H1 (cell line): ENCODE data around the gene GMEB2. TPM values are rescaled to one million over a fixed set of nuclear protein-coding genes. Genes with fewer than 3 reads are reported as not detected.

Experiments
- CTCF ChIA-PET: fragments of 300-600 bp; sonication (Branson Sonifier 250); formaldehyde crosslinking; loops from one replicate; lab custom pipeline; 2021; ENCODE audit not compliant: partially characterized antibody; lab: Charles Lee
- POLR2A ChIA-PET: fragments of 300-600 bp; sonication (Branson Sonifier 250); formaldehyde crosslinking; loops from one replicate; lab custom pipeline; 2021; ENCODE audit warnings: inconsistent platforms; ENCODE audit not compliant: partially characterized antibody; lab: Charles Lee
- DNase-seq, 2 experiments: peaks; one replicate each; pipeline versions ENCODE4 v3.0.0 to v3.0.0-alpha.2; 2010 to 2022; ENCODE audit warnings: low spot score in 2 of 2, low read depth in 1 of 2, mixed read lengths in 1 of 2
- FAIRE-seq: peaks from 2 replicates; lab custom pipeline; 2011; peaks lifted over from hg19 to GRCh38; lab: Jason Lieb, UNC
- H2AFZ ChIP-seq: 2 replicates; pipeline ENCODE4 v1.8.1; 2012; ENCODE audit warnings: low read length, inconsistent platforms
- H2AK5ac ChIP-seq: 2 replicates; pipeline ENCODE4 v1.6.1; 2013; ENCODE audit warnings: low read depth, low read length
- H2BK120ac ChIP-seq: replicated peaks from 2 replicates; pipeline ENCODE3; 2013; ENCODE audit warnings: low read depth, low read length, inconsistent platforms
- H2BK12ac ChIP-seq: 2 replicates; pipeline ENCODE4 v1.6.1; 2013; ENCODE audit warnings: low read depth, low read length
- H2BK15ac ChIP-seq: 2 replicates; pipeline ENCODE4 v1.6.1; 2013; ENCODE audit warnings: low read length
- H2BK20ac ChIP-seq: 2 replicates; pipeline ENCODE4 v1.6.1; 2013; ENCODE audit warnings: low read length
- H2BK5ac ChIP-seq: 2 replicates; pipeline ENCODE4 v1.6.1; 2013; ENCODE audit warnings: low read depth, low read length
- H3K14ac ChIP-seq: 2 replicates; pipeline ENCODE4 v1.6.1; 2013; ENCODE audit warnings: inconsistent platforms; ENCODE audit not compliant: insufficient read length
- H3K18ac ChIP-seq: 2 replicates; pipeline ENCODE4 v1.6.1; 2013; ENCODE audit warnings: low read length; ENCODE audit errors: extremely low read depth
- H3K23ac ChIP-seq: 2 replicates; pipeline ENCODE4 v1.6.1; 2013; ENCODE audit warnings: inconsistent platforms; ENCODE audit not compliant: insufficient read length
- H3K23me2 ChIP-seq: 2 replicates; pipeline ENCODE4 v1.6.1; 2013; ENCODE audit warnings: low read depth, low read length
- H3K27ac ChIP-seq: 2 replicates; pipeline ENCODE4 v1.6.1; 2011; ENCODE audit warnings: low read depth, low read length, inconsistent platforms
- H3K27me3 ChIP-seq, 4 experiments: replicated peaks in 1 of 4; 1 replicate in 1 of 4; 2 replicates in 3 of 4; pipeline versions ENCODE4 v1.6.1 to v1.8.1; 2011 to 2013; ENCODE audit warnings: low read length in 3 of 4, mild to moderate bottlenecking in 3 of 4, inconsistent platforms in 2 of 4, mixed read lengths in 2 of 4, moderate library complexity in 1 of 4; ENCODE audit not compliant: control insufficient read depth in 3 of 4, insufficient read depth in 3 of 4; ENCODE audit errors: extremely low read depth in 1 of 4
- H3K36me3 ChIP-seq, 4 experiments: 2 replicates each; pipeline versions ENCODE4 v1.6.1 to v1.8.1; 2011 to 2013; ENCODE audit warnings: mild to moderate bottlenecking in 4 of 4, low read length in 3 of 4, moderate library complexity in 2 of 4, control low read depth in 1 of 4, inconsistent platforms in 1 of 4; ENCODE audit not compliant: insufficient read depth in 4 of 4, control insufficient read depth in 2 of 4
- H3K4ac ChIP-seq: replicated peaks from 2 replicates; pipeline ENCODE3; 2013; ENCODE audit warnings: low read length, low read depth, mixed read lengths, inconsistent platforms; ENCODE audit not compliant: insufficient read length
- H3K4me1 ChIP-seq, 4 experiments: replicated peaks in 1 of 4; 1 replicate in 1 of 4; 2 replicates in 3 of 4; pipeline versions ENCODE4 v1.6.1 to v1.8.1; 2011 to 2013; ENCODE audit warnings: low read length in 3 of 4, inconsistent platforms in 2 of 4, mixed read lengths in 1 of 4; ENCODE audit not compliant: insufficient read depth in 4 of 4, control insufficient read depth in 3 of 4
- H3K4me2 ChIP-seq, 2 experiments: 2 replicates each; pipeline versions ENCODE4 v1.6.1 to v1.8.1; 2011 to 2013; ENCODE audit warnings: low read depth in 2 of 2, low read length in 2 of 2, control low read depth in 1 of 2, inconsistent platforms in 1 of 2, mild to moderate bottlenecking in 1 of 2; ENCODE audit not compliant: insufficient read depth in 1 of 2
- H3K4me3 ChIP-seq, 4 experiments: fragments of 200-600, 300-600 bp in 1 of 4; sonication (generic), shearing (Covaris generic), sonication (Bioruptor Twin) in 1 of 4; 2 replicates each; pipeline versions ENCODE4 v1.5.1 to v1.8.1; 2011 to 2016; ENCODE audit warnings: low read length in 4 of 4, low read depth in 3 of 4, control low read depth in 2 of 4, inconsistent platforms in 2 of 4, mild to moderate bottlenecking in 2 of 4, mixed read lengths in 1 of 4, moderate library complexity in 1 of 4; ENCODE audit not compliant: insufficient read depth in 2 of 4; ENCODE audit errors: extremely low read depth in 1 of 4
- H3K56ac ChIP-seq: replicated peaks from 2 replicates; pipeline ENCODE3; 2013; ENCODE audit warnings: low read depth, mild to moderate bottlenecking, mixed read lengths, low read length, inconsistent platforms; ENCODE audit not compliant: insufficient read length
- H3K79me1 ChIP-seq: 2 replicates; pipeline ENCODE4 v1.6.1; 2013; ENCODE audit warnings: low read depth, low read length, control low read depth
- H3K79me2 ChIP-seq, 2 experiments: 2 replicates each; pipeline versions ENCODE4 v1.6.1 to v1.8.1; 2012 to 2013; ENCODE audit warnings: low read length in 2 of 2, mild to moderate bottlenecking in 2 of 2, inconsistent platforms in 1 of 2; ENCODE audit not compliant: insufficient read depth in 2 of 2, control insufficient read depth in 1 of 2
- H3K9ac ChIP-seq, 4 experiments: replicated peaks in 1 of 4; 1 replicate in 1 of 4; 2 replicates in 3 of 4; pipeline versions ENCODE4 v1.6.1 to v1.8.1; 2011 to 2013; ENCODE audit warnings: low read depth in 3 of 4, low read length in 3 of 4, control low read depth in 2 of 4, mild to moderate bottlenecking in 2 of 4, moderate library complexity in 2 of 4, inconsistent platforms in 1 of 4; ENCODE audit errors: extremely low read depth in 1 of 4
- H3K9me3 ChIP-seq, 2 experiments: 2 replicates each; pipeline versions ENCODE4 v1.6.1 to v1.8.1; 2012 to 2013; ENCODE audit warnings: mild to moderate bottlenecking in 2 of 2, moderate library complexity in 2 of 2, control low read depth in 1 of 2, inconsistent platforms in 1 of 2, low read depth in 1 of 2, low read length in 1 of 2, mixed read lengths in 1 of 2; ENCODE audit not compliant: insufficient read depth in 2 of 2
- H4K20me1 ChIP-seq, 2 experiments: replicated peaks in 1 of 2; 2 replicates each; pipeline versions ENCODE3 to v1.8.1; 2011 to 2013; ENCODE audit warnings: inconsistent platforms in 2 of 2, low read length in 2 of 2, mild to moderate bottlenecking in 1 of 2; ENCODE audit not compliant: insufficient read depth in 2 of 2, control insufficient read depth in 1 of 2
- H4K5ac ChIP-seq: 2 replicates; pipeline ENCODE4 v1.6.1; 2013; ENCODE audit warnings: low read length, low read depth, mixed read lengths, inconsistent platforms; ENCODE audit not compliant: insufficient read length
- H4K8ac ChIP-seq: 2 replicates; pipeline ENCODE4 v1.8.0; 2013; ENCODE audit warnings: mild to moderate bottlenecking, moderate library complexity, low read length, inconsistent platforms; ENCODE audit not compliant: insufficient read depth; ENCODE audit errors: extremely low read depth
- H4K91ac ChIP-seq: replicated peaks from 2 replicates; pipeline ENCODE3; 2013; ENCODE audit warnings: low read length, mixed read lengths, inconsistent platforms; ENCODE audit not compliant: insufficient read length
- BRCA1 ChIP-seq: IDR thresholded peaks from 2 replicates; pipeline ENCODE4 v1.6.1; 2012; ENCODE audit warnings: low read depth, low read length, improper control_type of control experiment
- CTBP2 ChIP-seq: IDR thresholded peaks from 2 replicates; pipeline ENCODE4 v1.7.0; 2011; ENCODE audit warnings: borderline replicate concordance, mild to moderate bottlenecking, moderate library complexity, mixed read lengths, low read length; ENCODE audit not compliant: insufficient read depth, insufficient read length
- EZH2 ChIP-seq: fragments of 200-600 bp; sonication (generic); IDR thresholded peaks from 2 replicates; pipeline ENCODE4 v1.7.1; 2012; ENCODE audit warnings: low read depth, mild to moderate bottlenecking, moderate library complexity, low read length, inconsistent platforms; ENCODE audit not compliant: severe bottlenecking
- JUND ChIP-seq: IDR thresholded peaks from 2 replicates; pipeline ENCODE4 v1.6.1; 2011; ENCODE audit warnings: mild to moderate bottlenecking, improper control_type of control experiment, low read length
- MAFK ChIP-seq: IDR thresholded peaks from 2 replicates; pipeline ENCODE4 v1.6.1; 2012; ENCODE audit warnings: low read depth, mild to moderate bottlenecking, improper control_type of control experiment, low read length
- MAX ChIP-seq: IDR thresholded peaks from 2 replicates; pipeline ENCODE4 v1.6.1; 2012; ENCODE audit warnings: inconsistent platforms
- RFX5 ChIP-seq: IDR thresholded peaks from 2 replicates; pipeline ENCODE4 v1.6.1; 2011; ENCODE audit warnings: low read depth, low read length, improper control_type of control experiment, borderline replicate concordance
- RXRA ChIP-seq: IDR thresholded peaks from 2 replicates; pipeline ENCODE4 v1.6.1; 2011; ENCODE audit warnings: low read depth, mild to moderate bottlenecking, low read length, moderate library complexity; ENCODE audit not compliant: insufficient read depth
- SAP30 ChIP-seq: fragments of 300-600 bp; sonication (generic); IDR thresholded peaks from 2 replicates; pipeline ENCODE4 v1.7.1; 2012; ENCODE audit warnings: low read length, moderate library complexity, mild to moderate bottlenecking, inconsistent platforms; ENCODE audit not compliant: insufficient read depth, insufficient replicate concordance
- SIRT6 ChIP-seq: IDR thresholded peaks from one replicate; pipeline ENCODE4 v1.7.1; 2012; ENCODE audit warnings: low read length, inconsistent platforms
- YY1 ChIP-seq: IDR thresholded peaks from 2 replicates; pipeline ENCODE4 v1.6.1; 2011; ENCODE audit warnings: low read depth, mild to moderate bottlenecking, low read length
- WGBS, 2 experiments: shearing (Covaris generic) in 1 of 2; methylation state at CpG; one replicate each; pipeline versions ENCODE4 v1.1.6 to v1.1.7; 2013 to 2015; ENCODE audit warnings: low lambda C conversion rate in 2 of 2, mixed read lengths in 2 of 2, inconsistent platforms in 1 of 2, low coverage in 1 of 2, missing lambda C conversion rate in 1 of 2; ENCODE audit not compliant: insufficient replicate concordance in 2 of 2, insufficient coverage in 1 of 2, insufficient read length in 1 of 2; ENCODE audit errors: extremely low coverage in 1 of 2, missing lambda C conversion rate in 1 of 2; 5-methylcytosine and 5-hydroxymethylcytosine counted together
- polyA plus RNA-seq, 7 experiments: library from polyadenylated mRNA; depleted of rRNA in 3 of 7; stranded (reverse) in 5 of 7; unstranded in 2 of 7; fragments of >200 nt in 5 of 7; fragments of 200-250 nt in 2 of 7; gene quantifications; 1 replicate in 5 of 7; 2 replicates in 1 of 7; 4 replicates in 1 of 7; pipeline versions ENCODE4 v1.2.1 to v1.2.3, GENCODE V29; 2011 to 2013; ENCODE audit warnings: missing spikeins in 2 of 7, mixed read lengths in 2 of 7
- total RNA-seq: library from RNA; stranded (reverse); fragmentation: NEBNext Ultra II Directional; extraction: Animal tissue kit (Norgen Biotek cat#: 25700); gene quantifications from 2 replicates; pipeline ENCODE4 v1.2.1, GENCODE V29; 2021

GMEB2 gene
- total and polyA plus RNA-seq, 2 of the 8 experiments (the other 6 are each of a cell fraction or from before 2014, with no cell fraction given), result 12.9 to 14.2 TPM

- Histone ChIP-seq H3K4me2 (peak overlapping the region; percentile 71 to 84), H3K27me3 (peaks cover 0 to 2% (median 0%) of the 10 kb centered on the region in 4 experiments; a peak in 2 of 7 replicates), H2AFZ (no peak overlapping the region), H2BK15ac (no peak overlapping the region), H3K36me3 (no peaks in the 10 kb centered on the region; a peak in 1 of 8 replicates), H3K27ac (no peak overlapping the region), H3K4ac (no peak overlapping the region), H2BK20ac (no peak overlapping the region), H3K56ac (peak overlapping the region; percentile 30), H3K4me3 (peak overlapping the region; percentile 34 to 85 (median 49)), H4K20me1 (peaks cover 10 to 11% of the 10 kb centered on the region in 2 experiments), H4K8ac (no peak overlapping the region; the same call in 1 of the 2 replicates), H3K23ac (no peak overlapping the region), H2BK120ac (no peak overlapping the region), H2BK12ac (no peak overlapping the region; the same call in 1 of the 2 replicates), H2BK5ac (no peak overlapping the region), H4K91ac (no peak overlapping the region), H3K9me3 (no peaks in the 10 kb centered on the region), H4K5ac (no peak overlapping the region), H3K4me1 (peaks cover 0 to 17% (median 13%) of the 10 kb centered on the region in 4 experiments; a peak in 6 of 7 replicates), H3K9ac (no peak overlapping the region), H3K23me2 (peaks cover 13% of the 10 kb centered on the region), H3K18ac (no peak overlapping the region; the same call in none of the 2 replicates), H3K14ac (no peak overlapping the region), H3K79me1 (no peaks in the 10 kb centered on the region; the same call in none of the 2 replicates), H3K79me2 (no peaks in the 10 kb centered on the region), H2AK5ac (no peak overlapping the region)
- ChIA-PET CTCF (interaction anchor here (0.6 to 1.5 kb wide), 3 partner anchors 11 to 405 kb away, joined by 3 to 11 read pairs (median 3); no protein-coding TSS in a partner anchor), POLR2A (interaction anchor here (0.8 to 1.9 kb wide), 7 partner anchors 9 to 386 kb away, joined by 3 to 9 read pairs (median 4); partner anchors contain the start of gene TPD52L2)
- 7% methylated on average over 12 of the region's 91 CpGs; no CpG with 5 or more reads in 1 of the 2 experiments for WGBS, 2 experiments
- DNase-seq (peak in 1 of 2 experiments; percentile 82), FAIRE-seq (no peak)
- no peak for TF ChIP-seq MAFK
- no peak for TF ChIP-seq JUND
- peak; percentile 31 for TF ChIP-seq EZH2
- no peak for TF ChIP-seq RXRA
- no peak for TF ChIP-seq YY1
- no peak for TF ChIP-seq BRCA1
- no peak for TF ChIP-seq RFX5
- no peak for TF ChIP-seq CTBP2
- no peak for TF ChIP-seq SIRT6
- no peak for TF ChIP-seq SAP30
- TF ChIP-seq MAX, result peak; percentile 20; the same call in 1 of the 2 replicates
Observed at GRCh38 chr20:63652192-63652980, 25.5 kb upstream of the GMEB2 start.
